ENCODE measurements around the gene AMMECR1.

DNA sequence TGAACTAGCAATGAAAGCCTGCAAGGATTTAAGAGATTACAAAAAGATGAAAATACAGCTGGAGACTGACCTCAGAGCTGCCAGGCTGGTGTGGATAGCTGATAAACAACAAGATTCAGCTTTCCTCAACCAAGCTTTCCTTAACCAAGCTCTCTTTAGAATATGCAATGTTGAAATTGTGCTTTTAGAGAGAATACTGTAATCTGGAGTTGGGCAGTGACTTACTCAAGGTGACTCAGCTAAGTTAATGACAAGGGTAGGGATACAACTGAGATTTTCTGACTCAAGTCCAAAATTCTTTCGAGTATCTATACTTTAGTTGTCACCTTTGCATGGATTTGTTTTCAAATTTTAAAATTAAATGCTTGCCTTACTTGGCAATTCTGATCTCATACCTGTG lies 98.0 kb downstream of the AMMECR1 start:
- TF ChIP-seq SP1 (IDR thresholded peaks at IDR 0.05) (no peak), TARDBP (IDR thresholded peaks at IDR 0.05) (no peak), FOXM1 (IDR thresholded peaks at IDR 0.05; ENCODE audit: borderline replicate concordance) (no peak), L3MBTL2 (conservative IDR thresholded peaks at IDR 0.05) (no peak), ZNF384 (IDR thresholded peaks at IDR 0.05) (no peak), NFRKB (IDR thresholded peaks at IDR 0.05) (no peak), ARNT (IDR thresholded peaks at IDR 0.05) (no peak), SUZ12 (IDR thresholded peaks at IDR 0.05) (no peak), CTBP1 (IDR thresholded peaks at IDR 0.05; ENCODE audit: borderline replicate concordance) (no peak), FOXA1 (IDR thresholded peaks at IDR 0.05) (no peak), ELF4 (IDR thresholded peaks at IDR 0.05) (no peak)
